MG63 (cell line): ENCODE results near the gene DAZAP2. TPM values are rescaled to one million over a fixed set of nuclear protein-coding genes. Genes with fewer than 3 reads are reported as not detected.

Experiments
- DNase-seq: peaks from one replicate; pipeline ENCODE4 v3.0.0-alpha.2; 2020
- H3K27me3 ChIP-seq: fragments of 250-450 bp; sonication (Bioruptor Pico); 2 replicates; pipeline ENCODE4 v1.5.1; 2020; ENCODE audit warnings: mild to moderate bottlenecking, moderate library complexity
- H3K36me3 ChIP-seq: fragments of 250-450 bp; sonication (Bioruptor Pico); 2 replicates; pipeline ENCODE4 v1.5.1; 2020; ENCODE audit warnings: mild to moderate bottlenecking, moderate library complexity
- H3K4me3 ChIP-seq: fragments of 250-450 bp; sonication (Bioruptor Pico); 2 replicates; pipeline ENCODE4 v1.5.1; 2020; ENCODE audit warnings: mild to moderate bottlenecking, moderate library complexity
- H3K9me3 ChIP-seq: fragments of 250-450 bp; sonication (Bioruptor Pico); 2 replicates; pipeline ENCODE4 v1.5.1; 2020; ENCODE audit warnings: mild to moderate bottlenecking, moderate library complexity
- total RNA-seq: library from RNA; depleted of rRNA; stranded (reverse); fragments of >200 nt; shearing (Covaris generic); gene quantifications from 2 replicates; pipeline ENCODE4 v1.2.3, GENCODE V29; 2014; ENCODE audit warnings: low replicate concordance; rRNA removed

Gene DAZAP2
- 102 and 192 TPM in 2 replicates for total RNA-seq

- peak; percentile 95 for DNase-seq
- no peaks in the 10 kb centered on the region for H3K9me3 ChIP-seq
- H3K36me3 ChIP-seq: peaks cover 37% of the 10 kb centered on the region
- no peaks in the 10 kb centered on the region for H3K27me3 ChIP-seq
- H3K4me3 ChIP-seq: peak within 1 kb of the TSS; percentile 100
These were observed at the start of gene DAZAP2 for GRCh38 chr12:51238510-51239334. Gene DAZAP2, plus strand, starts transcription at chr12:51238826. Its CDS starts 82 bp downstream, at chr12:51238908.

- no peak for DNase-seq
- H3K9me3 ChIP-seq: no peaks in the 10 kb centered on the region
- H3K27me3 ChIP-seq: no peaks in the 10 kb centered on the region
- H3K36me3 ChIP-seq: no peaks in the 10 kb centered on the region
- no peak overlapping the region for H3K4me3 ChIP-seq
These were observed 48.8 kb upstream of the DAZAP2 start for GRCh38 chr12:51189790-51190355.

GRCh38 chr12:51190820-51191219, 47.8 kb upstream of the DAZAP2 start:
- Histone ChIP-seq H3K36me3 (no peaks in the 10 kb centered on the region), H3K4me3 (no peak overlapping the region), H3K9me3 (no peaks in the 10 kb centered on the region), H3K27me3 (no peaks in the 10 kb centered on the region)
- peak; percentile 9 for DNase-seq

- no peaks in the 10 kb centered on the region for H3K36me3 ChIP-seq
- no peaks in the 10 kb centered on the region for H3K9me3 ChIP-seq
- no peaks in the 10 kb centered on the region for H3K27me3 ChIP-seq
- no peak overlapping the region for H3K4me3 ChIP-seq
- DNase-seq: no peak
These were observed 46.9 kb upstream of the DAZAP2 start for GRCh38 chr12:51191516-51192283.

GRCh38 chr12:51192284-51192671, 46.3 kb upstream of the DAZAP2 start:
- H3K9me3 ChIP-seq: no peaks in the 10 kb centered on the region
- no peaks in the 10 kb centered on the region for H3K27me3 ChIP-seq
- no peaks in the 10 kb centered on the region for H3K36me3 ChIP-seq
- no peak overlapping the region for H3K4me3 ChIP-seq
- no peak for DNase-seq

GRCh38 chr12:51195841-51196240, 42.8 kb upstream of the DAZAP2 start:
- Histone ChIP-seq H3K4me3 (no peak overlapping the region), H3K27me3 (no peaks in the 10 kb centered on the region), H3K9me3 (no peaks in the 10 kb centered on the region), H3K36me3 (no peaks in the 10 kb centered on the region)
- no peak for DNase-seq

GRCh38 chr12:51196547-51196946, 42.1 kb upstream of the DAZAP2 start:
- no peaks in the 10 kb centered on the region for H3K27me3 ChIP-seq

GRCh38 chr12:51197736-51198567, 40.7 kb upstream of the DAZAP2 start:
- no peak overlapping the region for H3K4me3 ChIP-seq
- H3K36me3 ChIP-seq: no peaks in the 10 kb centered on the region
- no peak for DNase-seq
- H3K9me3 ChIP-seq: no peaks in the 10 kb centered on the region
- H3K27me3 ChIP-seq: no peaks in the 10 kb centered on the region

More at GRCh38 chr12:51196547-51196946, 42.1 kb upstream of the DAZAP2 start:
- H3K9me3 ChIP-seq: no peaks in the 10 kb centered on the region
- no peaks in the 10 kb centered on the region for H3K36me3 ChIP-seq
- DNase-seq: no peak
- H3K4me3 ChIP-seq: no peak overlapping the region

GRCh38 chr12:51198568-51199365, 39.9 kb upstream of the DAZAP2 start:
- DNase-seq: no peak
- Histone ChIP-seq H3K27me3 (no peaks in the 10 kb centered on the region), H3K36me3 (no peaks in the 10 kb centered on the region), H3K9me3 (no peaks in the 10 kb centered on the region), H3K4me3 (no peak overlapping the region)

- no peaks in the 10 kb centered on the region for H3K36me3 ChIP-seq
- no peak overlapping the region for H3K4me3 ChIP-seq
- DNase-seq: no peak
- H3K9me3 ChIP-seq: no peaks in the 10 kb centered on the region
- H3K27me3 ChIP-seq: no peaks in the 10 kb centered on the region
These were observed 39.2 kb upstream of the DAZAP2 start for GRCh38 chr12:51199366-51199945.

- H3K36me3 ChIP-seq: no peaks in the 10 kb centered on the region
- H3K4me3 ChIP-seq: no peak overlapping the region
- H3K27me3 ChIP-seq: no peaks in the 10 kb centered on the region
- no peaks in the 10 kb centered on the region for H3K9me3 ChIP-seq
- DNase-seq: no peak
These were observed 38.5 kb upstream of the DAZAP2 start for GRCh38 chr12:51200156-51200555.

GRCh38 chr12:51200806-51201205, 37.8 kb upstream of the DAZAP2 start:
- H3K36me3 ChIP-seq: no peaks in the 10 kb centered on the region
- no peak overlapping the region for H3K4me3 ChIP-seq
- peak; percentile 53 for DNase-seq
- H3K9me3 ChIP-seq: no peaks in the 10 kb centered on the region
- H3K27me3 ChIP-seq: no peaks in the 10 kb centered on the region

GRCh38 chr12:51202718-51203117, 35.9 kb upstream of the DAZAP2 start:
- no peak for DNase-seq
- H3K27me3 ChIP-seq: no peaks in the 10 kb centered on the region
- H3K4me3 ChIP-seq: no peak overlapping the region
- H3K9me3 ChIP-seq: no peaks in the 10 kb centered on the region
- H3K36me3 ChIP-seq: no peaks in the 10 kb centered on the region

- DNase-seq: no peak
- Histone ChIP-seq H3K27me3 (no peaks in the 10 kb centered on the region), H3K9me3 (no peaks in the 10 kb centered on the region), H3K36me3 (peaks cover 3% of the 10 kb centered on the region; the same call in 1 of the 2 replicates), H3K4me3 (no peak overlapping the region)
These were observed 33.3 kb upstream of the DAZAP2 start for GRCh38 chr12:51205350-51205749.

- H3K4me3 ChIP-seq: no peak overlapping the region
- no peaks in the 10 kb centered on the region for H3K27me3 ChIP-seq
- no peak for DNase-seq
These were observed 30.5 kb upstream of the DAZAP2 start for GRCh38 chr12:51208016-51208660.

More at GRCh38 chr12:51208016-51208660, 30.5 kb upstream of the DAZAP2 start:
- no peaks in the 10 kb centered on the region for H3K9me3 ChIP-seq
- peaks cover 3% of the 10 kb centered on the region; the same call in 1 of the 2 replicates for H3K36me3 ChIP-seq
